SHP77 treated with DMSO at 0.1 percent for 48 hours (cell line): Measurements from ENCODE around the gene MUC6.
A peak's percentile ranks its signal among the peaks of the same experiment; 100 is the strongest.
"Not testable (repeated sequence)": the region's sequence is repeated elsewhere in the genome, so short reads cannot be mapped to it uniquely, and the experiment has no call there.

ENCODE experiments used
- DNase-seq: peaks from one replicate; lab custom pipeline; 2025; lab: John Stamatoyannopoulos, UW

MUC6 gene

GRCh38 chr11:1024597-1025409, 11.7 kb downstream of the MUC6 start:
- DNase-seq = no peak

GRCh38 chr11:1023811-1024596, 12.5 kb downstream of the MUC6 start:
- DNase-seq = no peak

GRCh38 chr11:1022908-1023810, 13.4 kb downstream of the MUC6 start:
- no peak for DNase-seq

GRCh38 chr11:1022411-1022810, 14.1 kb downstream of the MUC6 start:
- no peak for DNase-seq

GRCh38 chr11:1020211-1020905, 16.2 kb downstream of the MUC6 start:
- no peak for DNase-seq

- no peak for DNase-seq
These were observed 17.1 kb downstream of the MUC6 start for GRCh38 chr11:1019321-1019910.

GRCh38 chr11:1018091-1018490, 18.4 kb downstream of the MUC6 start:
- DNase-seq = no peak

- DNase-seq = no peak
These were observed 19.1 kb downstream of the MUC6 start for GRCh38 chr11:1017269-1018005.

- DNase-seq = not testable (repeated sequence)
These were observed 19.9 kb downstream of the MUC6 start for GRCh38 chr11:1016610-1017126.

- DNase-seq = no peak
These were observed 20.5 kb downstream of the MUC6 start for GRCh38 chr11:1015826-1016545.

- DNase-seq = no peak
These were observed 21.5 kb downstream of the MUC6 start for GRCh38 chr11:1015064-1015463.

GRCh38 chr11:1014276-1014675, 22.2 kb downstream of the MUC6 start:
- no peak for DNase-seq

GRCh38 chr11:1013631-1013935, 22.9 kb downstream of the MUC6 start:
- DNase-seq = no peak

- DNase-seq = peak; percentile 65
These were observed 23.5 kb downstream of the MUC6 start for GRCh38 chr11:1012740-1013630.

GRCh38 chr11:1012291-1012690, 24.2 kb downstream of the MUC6 start:
- no peak for DNase-seq

- no peak for DNase-seq
These were observed 25.2 kb downstream of the MUC6 start for GRCh38 chr11:1011320-1011698.

- DNase-seq = no peak
These were observed 25.8 kb downstream of the MUC6 start for GRCh38 chr11:1010551-1011319.

- DNase-seq = no peak
These were observed 26.5 kb downstream of the MUC6 start for GRCh38 chr11:1009991-1010390.
